ENCODE data around the gene BAD. TPM values are rescaled to one million over a fixed set of nuclear protein-coding genes. Genes with fewer than 3 reads are reported as not detected.

The BAD gene
- total and polyA plus RNA-seq, 10 of the 15 experiments (the other 5 are each of a cell fraction or from before 2014, with no cell fraction given), result 1.5 to 67.2 (median 39.6) TPM

DNA sequence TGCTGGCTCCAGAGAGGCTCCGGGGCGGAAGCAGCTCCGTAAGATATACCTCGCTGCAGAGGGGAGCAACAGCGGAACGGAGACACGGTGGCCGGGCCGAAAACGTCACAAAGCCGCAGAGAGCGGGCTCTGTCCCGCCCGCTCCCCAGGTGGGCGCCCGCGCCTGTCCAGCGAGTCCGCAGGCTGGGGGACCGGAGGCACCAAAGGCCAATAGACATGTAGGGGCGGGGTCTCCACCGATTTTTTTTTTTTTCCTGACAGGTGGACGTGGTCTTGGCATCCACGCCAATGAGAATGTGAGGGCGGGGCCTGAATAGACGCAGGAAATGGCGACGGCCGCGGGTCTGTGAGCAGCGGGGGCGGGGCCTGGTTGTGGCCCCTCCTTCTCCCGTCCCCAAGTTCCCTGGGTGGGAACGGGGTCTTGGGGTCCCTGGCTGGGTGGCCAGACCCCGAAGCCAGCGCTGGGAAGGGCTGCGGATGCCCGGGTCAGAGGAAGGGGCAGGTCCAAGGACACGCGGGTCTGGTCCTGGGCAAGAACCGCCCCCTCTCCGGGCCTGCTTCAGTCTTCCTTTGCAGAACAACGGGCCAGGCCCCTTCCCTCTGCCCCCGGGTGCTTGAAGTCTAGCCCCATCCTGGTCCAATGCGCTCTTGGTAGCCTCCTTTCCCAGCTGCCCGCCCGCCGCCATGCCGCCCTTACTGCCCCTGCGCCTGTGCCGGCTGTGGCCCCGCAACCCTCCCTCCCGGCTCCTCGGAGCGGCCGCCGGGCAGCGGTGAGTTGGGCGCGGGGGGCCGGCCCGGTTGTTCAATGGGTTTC, 54.1 kb downstream of the BAD start, which contains the start of gene DNAJC4 (continued):
- TF ChIP-seq MYC (IDR thresholded peaks at IDR 0.05; ENCODE audit: insufficient read depth, insufficient read length, insufficient replicate concordance, low read length, severe bottlenecking), result no peak
- TF ChIP-seq EP300 (IDR thresholded peaks at IDR 0.05; ENCODE audit: borderline replicate concordance in 1 of 2, control insufficient read depth in 1 of 2, low read depth in 2 of 2, low read length in 2 of 2), result no peak
- no peak for TF ChIP-seq MTA3 (IDR thresholded peaks at IDR 0.05; ENCODE audit: borderline replicate concordance, low read length)
- TF ChIP-seq GABPA (IDR thresholded peaks at IDR 0.05; ENCODE audit: low read depth), result no peak
- TF ChIP-seq KAT2A (conservative IDR thresholded peaks at IDR 0.05; ENCODE audit: control insufficient read depth, low read depth, low read length), result no peak
- peak; percentile 99 for TF ChIP-seq ZNF384 (IDR thresholded peaks at IDR 0.05; ENCODE audit: borderline replicate concordance, low read depth, low read length)
- TF ChIP-seq NFYB (IDR thresholded peaks at IDR 0.05; ENCODE audit: insufficient read depth, low read depth, low read length), result peak; percentile 81; the same call in 1 of the 2 replicates
- TF ChIP-seq, protein P1, sequence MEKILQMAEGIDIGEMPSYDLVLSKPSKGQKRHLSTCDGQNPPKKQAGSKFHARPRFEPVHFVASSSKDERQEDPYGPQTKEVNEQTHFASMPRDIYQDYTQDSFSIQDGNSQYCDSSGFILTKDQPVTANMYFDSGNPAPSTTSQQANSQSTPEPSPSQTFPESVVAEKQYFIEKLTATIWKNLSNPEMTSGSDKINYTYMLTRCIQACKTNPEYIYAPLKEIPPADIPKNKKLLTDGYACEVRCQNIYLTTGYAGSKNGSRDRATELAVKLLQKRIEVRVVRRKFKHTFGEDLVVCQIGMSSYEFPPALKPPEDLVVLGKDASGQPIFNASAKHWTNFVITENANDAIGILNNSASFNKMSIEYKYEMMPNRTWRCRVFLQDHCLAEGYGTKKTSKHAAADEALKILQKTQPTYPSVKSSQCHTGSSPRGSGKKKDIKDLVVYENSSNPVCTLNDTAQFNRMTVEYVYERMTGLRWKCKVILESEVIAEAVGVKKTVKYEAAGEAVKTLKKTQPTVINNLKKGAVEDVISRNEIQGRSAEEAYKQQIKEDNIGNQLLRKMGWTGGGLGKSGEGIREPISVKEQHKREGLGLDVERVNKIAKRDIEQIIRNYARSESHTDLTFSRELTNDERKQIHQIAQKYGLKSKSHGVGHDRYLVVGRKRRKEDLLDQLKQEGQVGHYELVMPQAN (conservative IDR thresholded peaks at IDR 0.05), result 0 out of 2 replicates have a peak, but pooled peaks have one; percentile 40
- TF ChIP-seq MEF2B (IDR thresholded peaks at IDR 0.05; ENCODE audit: partially characterized antibody, poor library complexity, severe bottlenecking), result no peak
- TF ChIP-seq MXI1 (IDR thresholded peaks at IDR 0.05; ENCODE audit: low read depth, low read length), result no peak
- no peak for TF ChIP-seq POU2F2 (IDR thresholded peaks at IDR 0.05; ENCODE audit: borderline replicate concordance, low read depth, low read length)
- TF ChIP-seq, protein P2, sequence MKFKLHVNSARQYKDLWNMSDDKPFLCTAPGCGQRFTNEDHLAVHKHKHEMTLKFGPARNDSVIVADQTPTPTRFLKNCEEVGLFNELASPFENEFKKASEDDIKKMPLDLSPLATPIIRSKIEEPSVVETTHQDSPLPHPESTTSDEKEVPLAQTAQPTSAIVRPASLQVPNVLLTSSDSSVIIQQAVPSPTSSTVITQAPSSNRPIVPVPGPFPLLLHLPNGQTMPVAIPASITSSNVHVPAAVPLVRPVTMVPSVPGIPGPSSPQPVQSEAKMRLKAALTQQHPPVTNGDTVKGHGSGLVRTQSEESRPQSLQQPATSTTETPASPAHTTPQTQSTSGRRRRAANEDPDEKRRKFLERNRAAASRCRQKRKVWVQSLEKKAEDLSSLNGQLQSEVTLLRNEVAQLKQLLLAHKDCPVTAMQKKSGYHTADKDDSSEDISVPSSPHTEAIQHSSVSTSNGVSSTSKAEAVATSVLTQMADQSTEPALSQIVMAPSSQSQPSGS (IDR thresholded peaks at IDR 0.05; ENCODE audit: low read length), result no peak
- TF ChIP-seq, protein P3, sequence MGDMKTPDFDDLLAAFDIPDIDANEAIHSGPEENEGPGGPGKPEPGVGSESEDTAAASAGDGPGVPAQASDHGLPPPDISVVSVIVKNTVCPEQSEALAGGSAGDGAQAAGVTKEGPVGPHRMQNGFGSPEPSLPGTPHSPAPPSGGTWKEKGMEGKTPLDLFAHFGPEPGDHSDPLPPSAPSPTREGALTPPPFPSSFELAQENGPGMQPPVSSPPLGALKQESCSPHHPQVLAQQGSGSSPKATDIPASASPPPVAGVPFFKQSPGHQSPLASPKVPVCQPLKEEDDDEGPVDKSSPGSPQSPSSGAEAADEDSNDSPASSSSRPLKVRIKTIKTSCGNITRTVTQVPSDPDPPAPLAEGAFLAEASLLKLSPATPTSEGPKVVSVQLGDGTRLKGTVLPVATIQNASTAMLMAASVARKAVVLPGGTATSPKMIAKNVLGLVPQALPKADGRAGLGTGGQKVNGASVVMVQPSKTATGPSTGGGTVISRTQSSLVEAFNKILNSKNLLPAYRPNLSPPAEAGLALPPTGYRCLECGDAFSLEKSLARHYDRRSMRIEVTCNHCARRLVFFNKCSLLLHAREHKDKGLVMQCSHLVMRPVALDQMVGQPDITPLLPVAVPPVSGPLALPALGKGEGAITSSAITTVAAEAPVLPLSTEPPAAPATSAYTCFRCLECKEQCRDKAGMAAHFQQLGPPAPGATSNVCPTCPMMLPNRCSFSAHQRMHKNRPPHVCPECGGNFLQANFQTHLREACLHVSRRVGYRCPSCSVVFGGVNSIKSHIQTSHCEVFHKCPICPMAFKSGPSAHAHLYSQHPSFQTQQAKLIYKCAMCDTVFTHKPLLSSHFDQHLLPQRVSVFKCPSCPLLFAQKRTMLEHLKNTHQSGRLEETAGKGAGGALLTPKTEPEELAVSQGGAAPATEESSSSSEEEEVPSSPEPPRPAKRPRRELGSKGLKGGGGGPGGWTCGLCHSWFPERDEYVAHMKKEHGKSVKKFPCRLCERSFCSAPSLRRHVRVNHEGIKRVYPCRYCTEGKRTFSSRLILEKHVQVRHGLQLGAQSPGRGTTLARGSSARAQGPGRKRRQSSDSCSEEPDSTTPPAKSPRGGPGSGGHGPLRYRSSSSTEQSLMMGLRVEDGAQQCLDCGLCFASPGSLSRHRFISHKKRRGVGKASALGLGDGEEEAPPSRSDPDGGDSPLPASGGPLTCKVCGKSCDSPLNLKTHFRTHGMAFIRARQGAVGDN (IDR thresholded peaks at IDR 0.05), result peak; percentile 33; the same call in 1 of the 2 replicates
- TF ChIP-seq STAT3 (IDR thresholded peaks at IDR 0.05; ENCODE audit: low read depth, low read length), result no peak
- TF ChIP-seq, protein P4, sequence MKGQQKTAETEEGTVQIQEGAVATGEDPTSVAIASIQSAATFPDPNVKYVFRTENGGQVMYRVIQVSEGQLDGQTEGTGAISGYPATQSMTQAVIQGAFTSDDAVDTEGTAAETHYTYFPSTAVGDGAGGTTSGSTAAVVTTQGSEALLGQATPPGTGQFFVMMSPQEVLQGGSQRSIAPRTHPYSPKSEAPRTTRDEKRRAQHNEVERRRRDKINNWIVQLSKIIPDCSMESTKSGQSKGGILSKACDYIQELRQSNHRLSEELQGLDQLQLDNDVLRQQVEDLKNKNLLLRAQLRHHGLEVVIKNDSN (IDR thresholded peaks at IDR 0.05; ENCODE audit: borderline replicate concordance, extremely low read length, insufficient read depth, low read depth, low read length), result no peak
- TF ChIP-seq BMI1 (IDR thresholded peaks at IDR 0.05; ENCODE audit: borderline replicate concordance), result no peak
- TF ChIP-seq ZNF622 (IDR thresholded peaks at IDR 0.05), result no peak
